ENCODE data around the gene WNT9A.

Gene WNT9A

GRCh38 chr1:227910511-227911153, 37.1 kb downstream of the WNT9A start:
- TF ChIP-seq FOXM1 (IDR thresholded peaks at IDR 0.05; ENCODE audit: borderline replicate concordance, low read depth) = no peak
- no peak for TF ChIP-seq CEBPB (IDR thresholded peaks at IDR 0.05)
- no peak for TF ChIP-seq REST (IDR thresholded peaks at IDR 0.05; ENCODE audit: low read depth)
- TF ChIP-seq USF1 (IDR thresholded peaks at IDR 0.05) = no peak
- no peak for TF ChIP-seq TEAD4 (IDR thresholded peaks at IDR 0.05)
- no peak for TF ChIP-seq CREB1 (IDR thresholded peaks at IDR 0.05; ENCODE audit: low read depth)
- no peak for TF ChIP-seq EP300 (IDR thresholded peaks at IDR 0.05; ENCODE audit: borderline replicate concordance)
- no peak for TF ChIP-seq NFIC (IDR thresholded peaks at IDR 0.05)
- no peak for TF ChIP-seq TCF12 (IDR thresholded peaks at IDR 0.05; ENCODE audit: low read depth)
- no peak for TF ChIP-seq RAD21 (IDR thresholded peaks at IDR 0.05; ENCODE audit: low read depth)
- TF ChIP-seq, protein P1, sequence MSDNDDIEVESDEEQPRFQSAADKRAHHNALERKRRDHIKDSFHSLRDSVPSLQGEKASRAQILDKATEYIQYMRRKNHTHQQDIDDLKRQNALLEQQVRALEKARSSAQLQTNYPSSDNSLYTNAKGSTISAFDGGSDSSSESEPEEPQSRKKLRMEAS (IDR thresholded peaks at IDR 0.05) = no peak
- TF ChIP-seq EGR1 (IDR thresholded peaks at IDR 0.05) = no peak
- TF ChIP-seq ZBTB7A (IDR thresholded peaks at IDR 0.05; ENCODE audit: low read depth) = no peak
- no peak for TF ChIP-seq YY1 (IDR thresholded peaks at IDR 0.05; ENCODE audit: low read depth)
- TF ChIP-seq TAF1 (IDR thresholded peaks at IDR 0.05; ENCODE audit: low read depth) = no peak

GRCh38 chr1:227909188-227909587, 38.5 kb downstream of the WNT9A start:
- TF ChIP-seq CREB1 (IDR thresholded peaks at IDR 0.05; ENCODE audit: low read depth) (no peak), FOXM1 (IDR thresholded peaks at IDR 0.05; ENCODE audit: borderline replicate concordance, low read depth) (no peak), NFIC (IDR thresholded peaks at IDR 0.05) (no peak), ZBTB7A (IDR thresholded peaks at IDR 0.05; ENCODE audit: low read depth) (no peak), TCF12 (IDR thresholded peaks at IDR 0.05; ENCODE audit: low read depth) (no peak), TAF1 (IDR thresholded peaks at IDR 0.05; ENCODE audit: low read depth) (no peak), CEBPB (IDR thresholded peaks at IDR 0.05) (no peak), RAD21 (IDR thresholded peaks at IDR 0.05; ENCODE audit: low read depth) (no peak), EGR1 (IDR thresholded peaks at IDR 0.05) (no peak), USF1 (IDR thresholded peaks at IDR 0.05) (no peak), REST (IDR thresholded peaks at IDR 0.05; ENCODE audit: low read depth) (no peak), EP300 (IDR thresholded peaks at IDR 0.05; ENCODE audit: borderline replicate concordance) (no peak)
- TF ChIP-seq, protein P1 (IDR thresholded peaks at IDR 0.05) = no peak

DNA sequence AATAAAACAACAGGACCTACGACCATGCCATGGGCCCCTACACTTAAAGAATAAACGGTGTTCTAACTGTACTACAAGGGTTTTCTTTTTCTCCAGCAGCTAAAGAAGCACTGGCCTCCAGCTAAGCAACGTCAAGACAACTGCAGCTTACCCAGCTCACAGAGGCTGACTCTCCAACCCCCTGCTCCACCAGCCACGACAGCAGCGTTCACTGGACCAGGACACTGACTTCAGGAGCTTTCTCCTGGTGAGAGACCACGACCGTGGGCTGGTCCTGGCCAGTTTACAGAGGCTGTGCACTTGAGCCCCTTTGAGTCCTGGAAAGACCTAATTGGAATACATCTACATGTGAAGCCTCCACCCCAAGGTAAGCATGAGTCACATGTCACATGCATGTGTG, 39.4 kb downstream of the WNT9A start:
- TF ChIP-seq FOXM1 (IDR thresholded peaks at IDR 0.05; ENCODE audit: borderline replicate concordance, low read depth) (no peak), TEAD4 (IDR thresholded peaks at IDR 0.05) (no peak), TAF1 (IDR thresholded peaks at IDR 0.05; ENCODE audit: low read depth) (no peak), EGR1 (IDR thresholded peaks at IDR 0.05) (no peak), EP300 (IDR thresholded peaks at IDR 0.05; ENCODE audit: borderline replicate concordance) (no peak), NFIC (IDR thresholded peaks at IDR 0.05) (no peak), USF1 (IDR thresholded peaks at IDR 0.05) (no peak), TCF12 (IDR thresholded peaks at IDR 0.05; ENCODE audit: low read depth) (no peak), CEBPB (IDR thresholded peaks at IDR 0.05) (no peak), CREB1 (IDR thresholded peaks at IDR 0.05; ENCODE audit: low read depth) (no peak), YY1 (IDR thresholded peaks at IDR 0.05; ENCODE audit: low read depth) (no peak), REST (IDR thresholded peaks at IDR 0.05; ENCODE audit: low read depth) (no peak), RAD21 (IDR thresholded peaks at IDR 0.05; ENCODE audit: low read depth) (no peak), ZBTB7A (IDR thresholded peaks at IDR 0.05; ENCODE audit: low read depth) (no peak)
- TF ChIP-seq, protein P1 (IDR thresholded peaks at IDR 0.05) = no peak
